NCI-H748 (cell line): ENCODE measurements around the gene RNF11.
A peak's percentile ranks its signal among the peaks of the same experiment; 100 is the strongest.
"Not testable (repeated sequence)": the region's sequence is repeated elsewhere in the genome, so short reads cannot be mapped to it uniquely, and the experiment has no call there.

Experiments
- DNase-seq: peaks from one replicate; lab custom pipeline; 2025; ENCODE audit not compliant: unreplicated experiment; lab: John Stamatoyannopoulos, UW

The RNF11 gene

GRCh38 chr1:51235673-51236530 is at the start of gene RNF11:
TSS of gene RNF11 (plus strand) at chr1:51236273. CDS start at chr1:51236757, 484 bp downstream.
- DNase-seq: peak; percentile 96

- DNase-seq: no peak
Observed at GRCh38 chr1:51188230-51188629, 47.8 kb upstream of the RNF11 start.

- peak; percentile 68 for DNase-seq
Observed at GRCh38 chr1:51189421-51190073, 46.5 kb upstream of the RNF11 start.

GRCh38 chr1:51190961-51191360 is 45.1 kb upstream of the RNF11 start:
- no peak for DNase-seq

- DNase-seq: peak; percentile 75
Observed at GRCh38 chr1:51192213-51192843, 43.7 kb upstream of the RNF11 start.

- no peak for DNase-seq
Observed at GRCh38 chr1:51193564-51193963, 42.5 kb upstream of the RNF11 start.

GRCh38 chr1:51203121-51203873 is 32.8 kb upstream of the RNF11 start:
- DNase-seq: no peak

GRCh38 chr1:51203874-51204245 is 32.2 kb upstream of the RNF11 start:
- DNase-seq: no peak

- DNase-seq: no peak
Observed at GRCh38 chr1:51210055-51210454, 26.0 kb upstream of the RNF11 start.

- DNase-seq: no peak
Observed at GRCh38 chr1:51210676-51211075, 25.4 kb upstream of the RNF11 start.

- DNase-seq: no peak
Observed at GRCh38 chr1:51214615-51215131, 21.4 kb upstream of the RNF11 start.

GRCh38 chr1:51215169-51215568 is 20.9 kb upstream of the RNF11 start:
- no peak for DNase-seq

- no peak for DNase-seq
Observed at GRCh38 chr1:51216631-51217030, 19.4 kb upstream of the RNF11 start.

GRCh38 chr1:51217101-51217500 is 19.0 kb upstream of the RNF11 start:
- no peak for DNase-seq

GRCh38 chr1:51218570-51218969 is 17.5 kb upstream of the RNF11 start:
- no peak for DNase-seq

GRCh38 chr1:51219022-51219421 is 17.1 kb upstream of the RNF11 start:
- no peak for DNase-seq

- DNase-seq: not testable (repeated sequence)
Observed at GRCh38 chr1:51221529-51221928, 14.5 kb upstream of the RNF11 start.

GRCh38 chr1:51222136-51222787 is 13.8 kb upstream of the RNF11 start:
- no peak for DNase-seq

GRCh38 chr1:51222809-51223208 is 13.3 kb upstream of the RNF11 start:
- DNase-seq: no peak

- no peak for DNase-seq
Observed at GRCh38 chr1:51224255-51224654, 11.8 kb upstream of the RNF11 start.
